ENCODE measurements around the gene QRFP. TPM values are rescaled to one million over a fixed set of nuclear protein-coding genes. Genes with fewer than 3 reads are reported as not detected.

The QRFP gene
- total and polyA plus RNA-seq, 2 donors (not counting 1 experiment from before 2014, with no cell fraction given) = not detected

DNA sequence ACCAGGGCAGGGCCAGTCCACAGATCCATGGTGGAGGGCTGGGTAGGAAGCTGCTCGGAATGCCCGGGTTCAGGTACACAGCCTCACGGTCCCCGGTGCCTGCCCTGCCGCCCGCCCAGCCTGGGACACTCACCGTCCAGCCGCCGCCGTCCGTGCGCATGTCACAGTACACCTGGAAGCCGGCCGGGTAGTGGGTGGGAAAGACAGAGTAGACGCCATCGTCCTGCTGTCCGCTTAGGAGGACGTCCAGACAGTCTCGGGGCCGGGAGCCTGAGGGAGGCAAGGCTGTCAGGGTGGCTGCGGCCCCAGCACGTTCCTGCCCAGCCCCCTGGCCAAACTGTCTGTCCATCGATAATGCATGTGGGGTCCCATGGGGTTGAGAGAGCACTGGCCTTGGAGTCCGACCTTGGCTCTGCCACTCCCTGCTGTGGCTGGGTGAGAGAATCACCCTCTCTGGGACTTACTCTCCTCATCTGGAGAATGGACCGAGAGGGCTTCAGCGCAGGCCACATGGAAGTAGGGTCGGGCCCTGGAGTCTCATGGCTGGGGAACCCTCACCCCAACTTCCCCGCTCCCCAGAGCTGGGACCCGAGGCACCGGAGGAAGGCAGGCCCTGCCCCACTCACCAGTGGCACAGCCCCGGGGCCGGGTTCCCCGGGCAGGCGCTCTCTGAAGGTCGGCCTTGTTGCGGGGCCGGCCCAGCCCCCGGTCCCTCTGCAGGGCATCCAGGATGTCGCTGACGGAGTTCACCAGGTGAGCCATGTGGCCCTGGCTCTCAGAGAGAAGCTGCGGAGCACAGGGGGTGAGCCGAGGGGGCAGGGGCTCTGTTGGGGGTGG, 27.2 kb upstream of the QRFP start:
- Histone ChIP-seq H3K36me3 (ENCODE audit: control insufficient read depth, insufficient read depth, low read length) (peaks cover 3% of the 10 kb centered on the region), H2AFZ (ENCODE audit: low read length) (no peak overlapping the region), H3K4me2 (ENCODE audit: extremely low read depth, insufficient read depth, low read length) (no peak overlapping the region), H3K79me2 (ENCODE audit: control insufficient read depth, insufficient read depth, low read length) (no peaks in the 10 kb centered on the region), H3K27me3 (ENCODE audit: control insufficient read depth, insufficient read depth, low read length) (no peaks in the 10 kb centered on the region), H3K9ac (ENCODE audit: insufficient read depth, low read length) (no peak overlapping the region), H3K4me1 (ENCODE audit: control insufficient read depth, extremely low read depth, insufficient read depth, low read length) (peaks cover 8% of the 10 kb centered on the region), H3K9me3 (ENCODE audit: control insufficient read depth, insufficient read depth, low read depth, low read length) (no peaks in the 10 kb centered on the region), H4K20me1 (ENCODE audit: control insufficient read depth, extremely low read depth, insufficient read depth, low read length) (no peaks in the 10 kb centered on the region), H3K4me3 (replicated peaks in 1 of 4; ENCODE audit: control extremely low read depth in 1 of 4, insufficient read depth in 1 of 4, low read depth in 3 of 4, low read length in 4 of 4) (no peak overlapping the region), H3K27ac (ENCODE audit: insufficient read depth, low read length) (no peak overlapping the region)
- no peak for DNase-seq (ENCODE audit: low read depth in 2 of 2)
- TF ChIP-seq CTCF (conservative IDR thresholded peaks at IDR 0.05 in 1 of 2, IDR thresholded peaks at IDR 0.05 in 1 of 2; ENCODE audit: low read depth in 1 of 2, low read length in 2 of 2) (no peak), EZH2 (IDR thresholded peaks at IDR 0.05; ENCODE audit: low read length, missing control alignments) (no peak)

DNA sequence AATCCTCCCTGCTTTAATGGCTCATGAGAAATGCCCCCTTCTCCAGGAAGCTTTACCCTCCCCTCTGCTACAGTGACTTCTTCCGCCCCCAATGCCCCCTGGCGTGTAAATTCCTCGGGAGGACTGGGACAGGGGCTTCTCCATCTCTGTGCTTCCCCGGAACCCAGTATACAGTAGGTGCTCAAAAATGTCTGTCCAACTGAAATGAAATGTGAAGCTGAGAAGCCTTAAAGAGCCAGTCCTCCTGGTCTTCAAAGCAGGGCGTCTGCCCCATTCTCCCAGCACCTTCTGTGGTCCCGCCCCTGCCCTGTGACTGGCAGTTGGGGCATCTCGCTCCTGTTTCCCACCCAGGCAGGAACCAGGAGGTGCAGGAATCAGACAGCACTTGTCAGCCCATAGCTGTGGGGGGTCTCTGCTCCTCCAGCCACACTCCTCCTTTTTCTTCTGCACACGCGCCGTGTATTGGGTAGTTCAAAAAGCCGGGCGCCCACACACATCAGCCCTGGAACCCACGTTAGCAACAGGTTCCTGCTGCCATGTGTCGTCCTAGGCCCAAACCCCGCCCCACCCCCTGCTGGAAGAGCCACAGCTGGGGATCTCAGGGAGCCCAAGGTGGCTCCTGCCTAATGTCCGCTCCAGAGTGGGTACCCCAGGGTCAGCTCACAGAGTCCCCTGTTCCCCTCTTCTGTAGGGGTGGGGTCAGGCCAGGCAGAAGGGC, 26.4 kb upstream of the QRFP start:
- H3K4me3 ChIP-seq (replicated peaks in 1 of 4; ENCODE audit: control extremely low read depth in 1 of 4, insufficient read depth in 1 of 4, low read depth in 3 of 4, low read length in 4 of 4) = no peak overlapping the region
- H3K4me1 ChIP-seq (ENCODE audit: control insufficient read depth, extremely low read depth, insufficient read depth, low read length) = peaks cover under 1% of the 10 kb centered on the region
- H3K9ac ChIP-seq (ENCODE audit: insufficient read depth, low read length) = no peak overlapping the region
- no peak overlapping the region for H3K4me2 ChIP-seq (ENCODE audit: extremely low read depth, insufficient read depth, low read length)
- no peak for DNase-seq (ENCODE audit: low read depth in 2 of 2)
- peaks cover 3% of the 10 kb centered on the region for H3K36me3 ChIP-seq (ENCODE audit: control insufficient read depth, insufficient read depth, low read length)
- no peaks in the 10 kb centered on the region for H3K9me3 ChIP-seq (ENCODE audit: control insufficient read depth, insufficient read depth, low read depth, low read length)
- TF ChIP-seq EZH2 (IDR thresholded peaks at IDR 0.05; ENCODE audit: low read length, missing control alignments) = no peak
- TF ChIP-seq CTCF (conservative IDR thresholded peaks at IDR 0.05 in 1 of 2, IDR thresholded peaks at IDR 0.05 in 1 of 2; ENCODE audit: low read depth in 1 of 2, low read length in 2 of 2) = no peak
- H3K79me2 ChIP-seq (ENCODE audit: control insufficient read depth, insufficient read depth, low read length) = no peaks in the 10 kb centered on the region
- H3K27me3 ChIP-seq (ENCODE audit: control insufficient read depth, insufficient read depth, low read length) = no peaks in the 10 kb centered on the region
- no peak overlapping the region for H2AFZ ChIP-seq (ENCODE audit: low read length)
- H4K20me1 ChIP-seq (ENCODE audit: control insufficient read depth, extremely low read depth, insufficient read depth, low read length) = no peaks in the 10 kb centered on the region
- no peak overlapping the region for H3K27ac ChIP-seq (ENCODE audit: insufficient read depth, low read length)

Measured in fibroblast of lung (primary cell).